CD4-positive, alpha-beta T cell treated with Interleukin-12 subunit alpha and Interleukin-12 subunit beta, for 1 hour (primary cell): ENCODE measurements around the gene CCDC122.
"Not testable (repeated sequence)": the region's sequence is repeated elsewhere in the genome, so short reads cannot be mapped to it uniquely, and the experiment has no call there.

Experiments
- DNase-seq: peaks from one replicate; pipeline ENCODE4 v3.0.0-alpha.2; 2020

CCDC122 gene

GRCh38 chr13:43876366-43876765 lies 3.2 kb downstream of the CCDC122 start:
- DNase-seq, result no peak

DNA sequence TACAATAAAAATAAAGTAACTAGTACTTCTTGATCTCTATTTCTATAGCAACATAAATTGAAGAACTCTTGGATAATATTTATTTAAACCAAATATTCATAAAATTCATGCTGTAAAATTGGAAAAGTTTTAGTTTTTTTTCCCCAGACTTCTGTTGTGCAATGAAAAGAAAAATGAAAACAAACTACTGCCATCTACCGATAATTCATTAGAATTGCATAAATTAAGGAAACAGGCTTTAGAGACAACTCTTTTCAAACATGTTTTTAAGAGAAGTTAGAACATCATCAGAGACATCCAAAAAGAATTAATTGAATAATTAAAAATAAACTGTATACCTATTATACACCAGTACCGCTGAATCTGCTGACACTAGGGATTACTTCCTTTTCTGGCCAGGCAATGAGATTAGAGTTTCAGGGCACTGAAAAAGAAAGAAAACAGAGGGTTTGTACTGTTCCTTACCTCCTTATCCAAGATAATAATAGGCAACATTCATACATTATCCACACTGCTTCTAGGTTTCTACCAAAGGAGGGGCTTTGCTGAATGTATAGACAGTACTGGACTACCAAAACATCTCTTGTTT lies 4.9 kb downstream of the CCDC122 start:
- peak; percentile 26 for DNase-seq

GRCh38 chr13:43872181-43872580 lies 7.4 kb downstream of the CCDC122 start:
- no peak for DNase-seq

GRCh38 chr13:43865892-43866291 lies 13.6 kb downstream of the CCDC122 start:
- DNase-seq, result no peak

- DNase-seq, result no peak
These were observed 14.6 kb downstream of the CCDC122 start for GRCh38 chr13:43864921-43865320.

GRCh38 chr13:43861863-43862262 lies 17.7 kb downstream of the CCDC122 start:
- no peak for DNase-seq

DNA sequence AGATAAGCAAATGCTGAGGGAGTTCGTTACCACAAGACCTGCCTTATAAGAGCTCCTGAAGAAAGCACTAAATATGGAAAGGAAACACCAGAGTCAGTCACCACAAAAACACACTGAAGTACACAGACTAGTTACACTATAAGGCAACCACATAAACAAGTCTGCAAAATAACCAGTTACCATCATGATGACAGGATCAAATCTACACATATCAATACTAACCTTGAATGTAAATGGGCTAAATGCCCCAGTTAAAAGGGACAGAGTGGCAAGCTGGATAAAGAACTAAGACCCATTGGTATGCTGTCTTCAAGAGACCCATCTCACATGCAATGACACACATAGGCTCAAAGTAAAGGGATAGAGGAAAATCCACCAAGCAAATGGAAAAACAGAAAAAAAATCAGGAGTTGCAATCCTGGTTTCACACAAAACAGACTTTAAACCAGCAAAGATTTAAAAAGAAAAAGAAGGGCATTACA lies 26.6 kb downstream of the CCDC122 start:
- no peak for DNase-seq

DNA sequence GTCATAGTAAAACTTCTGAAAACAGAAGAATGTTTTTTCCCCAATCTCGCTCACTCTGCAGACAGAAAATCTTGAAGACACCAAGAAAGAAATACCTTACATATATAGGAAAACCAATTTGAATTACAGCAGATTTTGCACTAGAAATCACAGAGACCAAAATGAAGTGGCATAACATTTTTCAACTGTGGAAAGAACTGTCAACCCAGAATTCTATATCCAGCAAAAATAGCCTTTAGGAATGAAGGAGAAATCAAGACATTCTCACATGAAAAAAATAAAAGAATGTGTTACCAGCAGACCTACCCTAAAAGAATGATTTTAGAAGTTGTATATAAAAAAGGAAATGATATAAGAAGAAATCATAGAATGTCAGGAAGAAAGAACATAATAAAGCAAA lies 28.7 kb downstream of the CCDC122 start:
- DNase-seq, result no peak

GRCh38 chr13:43848001-43848649 lies 31.4 kb downstream of the CCDC122 start:
- DNase-seq, result no peak

GRCh38 chr13:43846496-43847158 lies 32.9 kb downstream of the CCDC122 start:
- DNase-seq, result no peak

GRCh38 chr13:43838909-43839308 lies 40.6 kb downstream of the CCDC122 start:
- DNase-seq, result no peak

DNA sequence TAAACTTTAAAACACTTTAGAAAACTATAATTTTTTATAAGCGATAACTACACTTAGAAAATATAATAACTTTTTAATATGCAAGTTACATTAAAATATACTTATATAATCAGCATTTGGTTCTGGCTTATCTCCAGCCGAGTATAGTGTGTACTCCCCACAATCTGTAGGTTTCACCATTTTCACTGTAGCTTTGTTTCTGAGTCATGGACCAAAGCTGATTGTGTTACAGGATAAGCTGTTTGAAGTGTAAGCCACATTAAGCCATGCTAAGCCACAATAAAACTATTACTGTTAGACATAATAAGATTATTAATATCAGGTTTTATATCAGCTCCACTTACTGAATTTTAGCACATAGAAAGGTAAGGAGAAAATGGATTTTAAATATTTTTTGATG lies 43.8 kb downstream of the CCDC122 start:
- DNase-seq, result no peak

DNA sequence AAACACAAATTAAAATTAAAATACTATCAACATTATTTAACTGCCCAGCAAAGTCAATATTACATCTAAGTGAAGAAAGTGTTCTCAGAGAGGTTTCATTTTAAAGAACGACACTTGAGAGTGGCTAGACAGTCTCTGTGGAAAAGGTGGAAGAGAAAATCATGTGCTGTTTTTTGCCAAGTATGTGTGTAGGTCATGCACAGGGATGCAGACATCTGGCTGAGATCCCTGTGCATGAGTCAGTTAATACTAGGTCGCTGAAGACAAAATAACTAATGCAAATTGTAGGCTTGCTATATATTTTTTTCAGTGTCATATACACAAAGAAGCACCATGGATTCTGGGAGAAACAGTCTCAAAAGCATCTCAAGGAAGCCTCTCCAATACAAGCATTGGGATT lies 48.5 kb downstream of the CCDC122 start:
- no peak for DNase-seq

DNA sequence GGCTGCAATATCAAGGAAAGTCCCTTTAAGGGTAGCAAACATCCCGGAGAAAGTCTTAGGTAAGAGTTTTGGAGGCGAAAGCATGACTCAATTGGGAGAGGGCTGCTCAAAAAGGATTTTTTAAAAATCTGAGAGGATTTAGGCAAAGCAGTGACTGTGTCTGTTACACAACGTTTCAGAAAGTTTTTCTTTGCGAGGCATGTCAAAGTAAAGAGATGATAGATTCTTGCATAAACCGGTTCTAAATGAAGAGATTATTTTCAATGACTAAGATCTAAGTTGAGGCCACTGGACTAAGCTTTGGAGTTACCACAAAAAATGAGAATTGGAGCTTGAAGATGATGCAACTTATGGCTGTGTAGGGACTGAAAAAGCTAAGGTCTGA lies 49.1 kb downstream of the CCDC122 start:
- DNase-seq, result no peak

DNA sequence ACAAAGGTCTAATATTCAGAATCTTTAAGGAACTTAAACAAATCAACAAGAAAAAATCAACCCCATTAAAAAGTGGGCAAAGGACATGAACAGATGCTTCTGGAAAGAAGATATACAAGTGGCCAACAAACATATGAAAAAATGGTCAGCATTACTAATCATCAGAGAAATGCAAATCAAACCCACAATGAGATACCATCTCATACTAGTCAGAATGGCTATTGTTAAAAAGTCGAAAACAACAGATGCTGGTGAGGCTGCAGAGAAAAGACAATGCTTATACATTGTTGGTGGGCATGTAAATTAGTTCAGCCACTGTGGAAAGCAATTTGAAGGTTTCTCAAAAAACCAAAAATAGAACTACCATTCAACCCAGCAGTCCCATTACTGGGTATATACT lies 54.9 kb downstream of the CCDC122 start:
- DNase-seq, result not testable (repeated sequence)

GRCh38 chr13:43822969-43823368 lies 56.6 kb downstream of the CCDC122 start:
- no peak for DNase-seq

DNA sequence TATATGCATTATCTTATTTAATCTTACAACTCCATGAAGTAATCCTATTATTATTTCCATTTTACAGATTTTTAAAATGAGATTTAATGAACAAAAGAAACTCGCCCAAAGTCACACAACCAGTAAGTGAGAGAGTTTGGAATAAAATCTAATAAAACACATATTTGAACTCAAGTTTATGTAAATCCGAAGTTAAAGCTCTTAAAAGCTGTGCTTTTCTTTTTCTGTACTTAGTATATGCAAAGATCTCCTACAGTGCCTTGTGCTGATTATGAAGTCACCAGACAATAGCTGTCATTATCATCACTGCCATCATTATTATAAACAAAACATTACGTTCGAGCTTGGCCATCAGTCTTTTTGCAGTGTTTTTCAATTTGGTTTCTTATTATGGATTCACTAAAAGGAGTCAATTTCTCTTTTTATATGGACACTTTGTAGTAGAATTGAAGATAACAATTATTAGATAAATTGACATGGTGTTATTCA lies 63.1 kb downstream of the CCDC122 start:
- DNase-seq, result no peak

- no peak for DNase-seq
These were observed 64.3 kb downstream of the CCDC122 start for GRCh38 chr13:43815204-43815603.

DNA sequence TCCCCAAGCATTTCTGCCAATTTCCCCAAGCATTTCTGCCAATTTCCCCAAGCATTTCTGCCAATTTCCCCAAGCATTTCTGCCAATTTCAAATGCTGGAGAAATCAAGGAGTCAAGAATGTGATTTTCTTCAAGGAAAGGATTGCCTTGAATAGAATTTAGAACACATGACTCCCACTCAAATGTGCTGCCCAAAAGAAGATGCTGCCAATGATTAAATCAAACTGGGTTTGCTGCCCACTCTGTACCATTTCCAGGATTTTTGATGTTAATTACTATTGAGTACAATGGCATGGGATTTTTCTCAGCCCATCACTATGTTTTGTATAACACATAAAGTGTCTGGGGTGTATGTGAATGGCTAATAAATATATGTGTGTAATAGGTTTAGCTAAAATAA lies 70.9 kb downstream of the CCDC122 start:
- no peak for DNase-seq

DNA sequence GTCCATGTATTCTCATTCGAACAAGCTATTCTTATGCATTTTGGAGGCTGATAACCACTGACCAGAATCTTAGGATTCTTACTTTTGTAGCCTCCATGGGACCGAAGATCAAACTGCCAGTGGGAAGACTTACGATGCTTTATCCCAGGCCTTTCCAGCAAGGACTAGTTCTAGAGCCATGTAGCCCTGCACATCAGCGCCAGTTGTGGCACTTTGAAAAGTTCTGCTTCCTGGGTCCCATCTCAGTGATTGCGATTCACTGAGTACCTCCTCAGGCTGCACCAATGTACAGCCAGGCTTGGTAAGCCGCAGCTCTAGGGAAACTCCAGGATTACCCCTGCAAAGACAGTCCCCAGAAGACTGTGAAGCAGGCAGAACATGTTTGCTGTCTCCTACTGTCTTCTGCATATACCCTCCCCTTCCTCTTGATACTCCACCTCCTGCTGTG lies 73.8 kb downstream of the CCDC122 start:
- DNase-seq, result no peak

DNA sequence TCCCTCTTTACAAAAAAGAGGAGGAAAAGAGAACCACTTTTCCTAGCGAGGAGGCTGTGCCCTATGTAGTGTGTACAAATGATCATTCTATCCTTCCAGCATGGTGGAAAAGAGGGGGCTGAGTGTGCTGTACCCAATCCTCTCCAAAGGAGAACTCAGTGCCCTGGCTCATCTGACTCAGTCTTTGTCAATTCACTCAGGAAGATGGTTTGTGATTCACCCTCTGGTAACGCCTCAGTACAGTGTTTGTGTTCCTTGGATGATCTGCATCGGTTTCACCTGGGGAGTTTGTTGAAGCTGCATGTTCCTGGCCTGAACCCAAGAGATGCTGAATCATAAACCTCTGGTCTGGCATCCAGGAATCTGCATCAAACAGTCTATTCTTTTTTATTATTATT lies 74.5 kb downstream of the CCDC122 start:
- no peak for DNase-seq

- DNase-seq, result peak; percentile 56
These were observed 75.0 kb downstream of the CCDC122 start for GRCh38 chr13:43804461-43805070.

DNA sequence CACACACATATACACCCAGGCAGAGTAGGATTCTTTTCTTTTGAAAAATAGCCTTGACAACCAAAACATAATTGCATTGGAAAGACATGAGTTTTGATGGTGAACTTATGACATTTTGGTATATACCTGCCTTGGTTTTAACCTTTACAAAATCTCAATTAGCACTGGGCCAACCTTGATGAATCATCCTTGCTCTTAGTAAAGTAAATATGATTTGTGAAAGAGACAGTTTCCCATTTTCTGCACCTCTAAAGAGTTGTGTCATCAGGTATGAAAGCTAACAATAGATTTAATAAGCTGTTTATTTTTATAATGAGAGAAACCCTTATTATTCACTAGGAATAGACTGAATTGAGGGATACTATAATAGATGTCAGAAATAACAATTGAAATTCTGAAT lies 77.0 kb downstream of the CCDC122 start:
- DNase-seq, result no peak

DNA sequence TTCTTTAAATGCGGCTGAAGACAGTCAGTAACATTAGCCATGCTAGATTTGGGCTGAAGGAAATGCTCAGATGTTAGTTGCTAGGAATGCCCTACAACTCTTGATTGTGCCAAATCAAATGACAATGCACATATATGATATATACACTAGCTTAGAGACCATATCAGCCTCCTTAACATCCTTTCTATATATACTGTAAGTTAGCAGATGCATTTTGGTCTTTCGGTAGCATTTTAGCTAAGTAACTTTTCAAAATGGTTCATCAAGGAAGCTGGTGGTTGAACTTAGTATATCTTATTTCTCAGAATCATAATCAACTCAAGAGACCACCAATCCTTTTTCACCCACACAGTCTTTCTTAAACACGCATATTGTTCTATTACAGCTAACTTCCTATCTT lies 78.7 kb downstream of the CCDC122 start:
- DNase-seq, result no peak
